Neural cell (in vitro differentiated cells): ENCODE results near the gene TSPO2.

Experiments
- EZH2 ChIP-seq: fragments of 200-600, 300-800 bp; shearing (Covaris generic), sonication (generic); IDR thresholded peaks from 2 replicates; pipeline ENCODE4 v1.6.1; 2014; ENCODE audit warnings: antibody characterized with exemption, low read length, borderline replicate concordance, mild to moderate bottlenecking; ENCODE audit not compliant: insufficient read depth, poor library complexity, severe bottlenecking
- TF ChIP-seq, protein P1 (sequence below): fragments of 450-650 bp; IDR thresholded peaks from 2 replicates; pipeline ENCODE4 v1.5.1; 2014; ENCODE audit warnings: antibody characterized with exemption, mild to moderate bottlenecking, moderate library complexity; ENCODE audit not compliant: poor library complexity, severe bottlenecking

DNA sequence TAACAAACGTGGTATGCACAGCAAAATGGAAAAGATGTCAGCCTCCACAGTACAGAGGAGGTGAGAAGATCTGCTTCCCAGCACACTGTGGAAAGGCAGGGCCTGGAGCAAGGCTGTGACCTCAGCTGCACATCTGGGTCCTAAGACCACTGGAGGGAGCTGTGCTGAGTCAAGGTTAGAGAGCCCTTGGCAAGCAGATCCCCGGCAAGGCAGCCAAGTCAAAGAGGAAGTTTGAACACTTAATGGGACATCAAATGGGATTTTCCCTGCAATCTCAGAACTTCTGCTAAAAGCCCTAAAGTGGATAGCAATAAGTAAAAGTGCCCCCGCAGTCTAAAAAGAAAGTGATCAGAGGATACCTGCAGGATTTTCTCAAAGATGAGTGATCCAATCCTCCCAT is 42.7 kb upstream of the TSPO2 start:
- no peak for TF ChIP-seq EZH2
- TF ChIP-seq, protein P1, sequence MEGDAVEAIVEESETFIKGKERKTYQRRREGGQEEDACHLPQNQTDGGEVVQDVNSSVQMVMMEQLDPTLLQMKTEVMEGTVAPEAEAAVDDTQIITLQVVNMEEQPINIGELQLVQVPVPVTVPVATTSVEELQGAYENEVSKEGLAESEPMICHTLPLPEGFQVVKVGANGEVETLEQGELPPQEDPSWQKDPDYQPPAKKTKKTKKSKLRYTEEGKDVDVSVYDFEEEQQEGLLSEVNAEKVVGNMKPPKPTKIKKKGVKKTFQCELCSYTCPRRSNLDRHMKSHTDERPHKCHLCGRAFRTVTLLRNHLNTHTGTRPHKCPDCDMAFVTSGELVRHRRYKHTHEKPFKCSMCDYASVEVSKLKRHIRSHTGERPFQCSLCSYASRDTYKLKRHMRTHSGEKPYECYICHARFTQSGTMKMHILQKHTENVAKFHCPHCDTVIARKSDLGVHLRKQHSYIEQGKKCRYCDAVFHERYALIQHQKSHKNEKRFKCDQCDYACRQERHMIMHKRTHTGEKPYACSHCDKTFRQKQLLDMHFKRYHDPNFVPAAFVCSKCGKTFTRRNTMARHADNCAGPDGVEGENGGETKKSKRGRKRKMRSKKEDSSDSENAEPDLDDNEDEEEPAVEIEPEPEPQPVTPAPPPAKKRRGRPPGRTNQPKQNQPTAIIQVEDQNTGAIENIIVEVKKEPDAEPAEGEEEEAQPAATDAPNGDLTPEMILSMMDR = no peak
